Osteoblast (primary cell): ENCODE results near the gene JPH3. TPM values are rescaled to one million over a fixed set of nuclear protein-coding genes. Genes with fewer than 3 reads are reported as not detected.

Source experiments
- DNase-seq: peaks from one replicate; pipeline ENCODE4 v3.0.0; 2011; ENCODE audit warnings: low spot score, mixed read lengths; ENCODE audit not compliant: insufficient read length; ENCODE audit errors: missing footprints
- H2AFZ ChIP-seq: 2 replicates; pipeline ENCODE4 v1.6.0; 2011; ENCODE audit warnings: mild to moderate bottlenecking, low read length
- H3K27ac ChIP-seq: 2 replicates; pipeline ENCODE4 v1.5.1; 2011; ENCODE audit warnings: mild to moderate bottlenecking, low read depth, low read length, moderate library complexity
- H3K27me3 ChIP-seq: 2 replicates; pipeline ENCODE4 v1.6.0; 2012; ENCODE audit warnings: mild to moderate bottlenecking, control low read depth, inconsistent platforms, low read length, moderate library complexity; ENCODE audit not compliant: insufficient read depth
- H3K36me3 ChIP-seq: 2 replicates; pipeline ENCODE4 v1.5.1; 2011; ENCODE audit warnings: mild to moderate bottlenecking, low read length, control low read depth, moderate library complexity; ENCODE audit not compliant: insufficient read depth
- H3K4me1 ChIP-seq: 2 replicates; pipeline ENCODE4 v1.5.1; 2011; ENCODE audit warnings: mild to moderate bottlenecking, low read length, control low read depth, moderate library complexity; ENCODE audit not compliant: insufficient read depth
- H3K4me2 ChIP-seq: 2 replicates; pipeline ENCODE4 v1.6.0; 2011; ENCODE audit warnings: mild to moderate bottlenecking, low read length; ENCODE audit not compliant: insufficient read depth
- H3K4me3 ChIP-seq: fragments of 200-600 bp; sonication (generic); 3 replicates; pipeline ENCODE4 v1.5.1; 2012; ENCODE audit warnings: mild to moderate bottlenecking, low read length, inconsistent platforms; ENCODE audit not compliant: insufficient read depth
- H3K79me2 ChIP-seq: 2 replicates; pipeline ENCODE4 v1.6.0; 2012; ENCODE audit warnings: mild to moderate bottlenecking, low read length, control low read depth, inconsistent platforms; ENCODE audit not compliant: insufficient read depth
- H3K9me3 ChIP-seq: 2 replicates; pipeline ENCODE4 v1.5.1; 2011; ENCODE audit warnings: low read depth, low read length, control low read depth
- H4K20me1 ChIP-seq: 2 replicates; pipeline ENCODE4 v1.6.0; 2012; ENCODE audit warnings: mild to moderate bottlenecking, low read length, control low read depth; ENCODE audit not compliant: insufficient read depth
- total RNA-seq: library from RNA; depleted of rRNA; stranded (reverse); fragments of >200 nt; gene quantifications from 2 replicates; pipeline ENCODE4 v1.2.3, GENCODE V29; 2012
- TF ChIP-seq, protein P1 (sequence below): IDR thresholded peaks from 2 replicates; pipeline ENCODE4 v1.5.1; 2011; ENCODE audit warnings: mild to moderate bottlenecking, low read depth, low read length, moderate library complexity; ENCODE audit errors: extremely low read depth

JPH3 gene
- total RNA-seq, 1 donor, result not detected

DNA sequence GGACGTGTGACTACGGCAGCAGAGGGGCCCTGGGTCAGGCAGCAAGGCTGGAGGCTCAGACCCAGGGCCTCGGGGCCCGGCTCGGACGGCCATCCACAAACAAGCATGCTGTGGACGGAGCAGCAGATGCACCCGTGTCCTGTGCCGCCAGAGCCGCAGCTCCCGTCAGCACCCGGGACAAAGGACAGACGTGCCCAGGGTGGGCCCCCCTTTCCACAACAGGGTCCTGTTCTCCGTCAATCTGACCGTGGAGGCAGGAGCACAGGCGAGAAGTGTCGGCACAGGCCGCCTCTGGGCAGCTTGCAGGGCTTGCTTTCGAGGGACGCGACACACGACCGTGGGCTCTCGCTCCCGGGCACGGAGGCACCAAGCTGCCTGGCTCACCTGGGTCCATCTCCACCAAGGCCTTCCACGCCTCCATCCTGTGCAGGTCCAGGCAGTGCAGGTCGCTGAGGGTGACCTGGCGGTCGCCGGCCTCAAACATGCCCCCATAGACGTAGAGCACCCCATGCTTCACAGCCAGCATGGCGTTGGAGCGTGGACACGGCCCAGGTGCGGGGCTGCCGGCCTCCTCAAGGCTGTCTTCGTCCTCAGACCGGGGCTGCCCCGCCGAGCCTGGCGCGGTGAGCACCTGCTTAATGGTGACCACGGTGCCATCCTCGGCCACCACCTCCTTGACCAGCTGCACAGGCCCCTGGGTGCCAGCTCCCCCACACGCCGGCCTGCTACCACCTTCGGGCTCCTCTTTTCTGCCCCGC, 106.8 kb downstream of the JPH3 start:
- no peak for DNase-seq
- no peaks in the 10 kb centered on the region for H3K79me2 ChIP-seq
- no peak overlapping the region for H3K27ac ChIP-seq
- TF ChIP-seq, protein P1, sequence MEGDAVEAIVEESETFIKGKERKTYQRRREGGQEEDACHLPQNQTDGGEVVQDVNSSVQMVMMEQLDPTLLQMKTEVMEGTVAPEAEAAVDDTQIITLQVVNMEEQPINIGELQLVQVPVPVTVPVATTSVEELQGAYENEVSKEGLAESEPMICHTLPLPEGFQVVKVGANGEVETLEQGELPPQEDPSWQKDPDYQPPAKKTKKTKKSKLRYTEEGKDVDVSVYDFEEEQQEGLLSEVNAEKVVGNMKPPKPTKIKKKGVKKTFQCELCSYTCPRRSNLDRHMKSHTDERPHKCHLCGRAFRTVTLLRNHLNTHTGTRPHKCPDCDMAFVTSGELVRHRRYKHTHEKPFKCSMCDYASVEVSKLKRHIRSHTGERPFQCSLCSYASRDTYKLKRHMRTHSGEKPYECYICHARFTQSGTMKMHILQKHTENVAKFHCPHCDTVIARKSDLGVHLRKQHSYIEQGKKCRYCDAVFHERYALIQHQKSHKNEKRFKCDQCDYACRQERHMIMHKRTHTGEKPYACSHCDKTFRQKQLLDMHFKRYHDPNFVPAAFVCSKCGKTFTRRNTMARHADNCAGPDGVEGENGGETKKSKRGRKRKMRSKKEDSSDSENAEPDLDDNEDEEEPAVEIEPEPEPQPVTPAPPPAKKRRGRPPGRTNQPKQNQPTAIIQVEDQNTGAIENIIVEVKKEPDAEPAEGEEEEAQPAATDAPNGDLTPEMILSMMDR, result no peak
- no peaks in the 10 kb centered on the region for H3K9me3 ChIP-seq
- H3K36me3 ChIP-seq, result peaks cover 7% of the 10 kb centered on the region
- H3K4me1 ChIP-seq, result no peaks in the 10 kb centered on the region
- H2AFZ ChIP-seq, result no peak overlapping the region
- H4K20me1 ChIP-seq, result peaks cover 2% of the 10 kb centered on the region
- no peak overlapping the region for H3K4me2 ChIP-seq
- no peak overlapping the region for H3K4me3 ChIP-seq
- H3K27me3 ChIP-seq, result no peaks in the 10 kb centered on the region

DNA sequence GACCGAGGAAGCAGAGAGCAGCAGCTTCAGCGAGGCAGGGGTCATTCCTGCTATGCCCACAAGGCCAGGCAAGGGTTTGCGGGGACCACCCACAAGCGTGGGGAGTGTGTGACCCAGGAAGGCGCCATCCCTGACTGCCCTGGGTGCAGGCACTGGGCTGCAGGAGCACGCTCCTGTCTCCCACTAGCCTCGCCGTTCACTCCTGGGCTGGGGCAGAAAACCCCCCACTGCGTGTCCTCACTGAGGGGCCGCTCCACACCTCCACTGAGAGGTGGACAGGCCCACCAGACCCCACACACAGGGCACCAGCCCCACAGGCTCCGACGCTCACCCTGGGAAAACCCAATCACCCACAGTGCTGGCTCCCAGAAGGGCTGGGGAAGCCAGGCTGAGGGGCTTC, 107.4 kb downstream of the JPH3 start:
- Histone ChIP-seq H3K4me1 (no peaks in the 10 kb centered on the region), H4K20me1 (peaks cover 2% of the 10 kb centered on the region), H3K4me3 (no peak overlapping the region), H3K79me2 (no peaks in the 10 kb centered on the region), H3K36me3 (peaks cover 7% of the 10 kb centered on the region), H3K4me2 (no peak overlapping the region), H2AFZ (no peak overlapping the region), H3K27me3 (no peaks in the 10 kb centered on the region), H3K27ac (no peak overlapping the region), H3K9me3 (no peaks in the 10 kb centered on the region)
- no peak for DNase-seq
- TF ChIP-seq, protein P1, result no peak

DNA sequence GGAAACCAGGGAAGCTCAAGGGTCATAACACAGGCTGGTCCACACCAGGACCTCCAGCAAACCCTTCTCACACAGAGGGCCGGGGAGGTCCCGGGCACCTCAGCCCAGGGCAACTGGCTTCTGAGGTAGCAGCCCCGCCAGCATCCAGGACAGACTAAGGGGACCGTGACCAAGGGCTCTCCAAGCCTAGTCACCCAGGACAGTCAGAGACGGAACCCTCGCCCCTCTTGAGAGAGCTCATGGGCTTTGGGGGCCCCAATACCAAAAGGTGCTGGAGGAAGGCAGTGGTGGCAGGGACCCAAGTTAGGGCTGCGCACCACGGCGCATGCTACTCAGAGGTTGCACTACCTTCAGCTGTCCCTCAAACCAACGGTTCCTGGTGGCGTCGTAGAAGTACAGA, 108.6 kb downstream of the JPH3 start:
- no peaks in the 10 kb centered on the region for H3K27me3 ChIP-seq
- H3K4me2 ChIP-seq, result no peak overlapping the region
- H3K4me3 ChIP-seq, result no peak overlapping the region
- H3K36me3 ChIP-seq, result peaks cover 11% of the 10 kb centered on the region
- TF ChIP-seq, protein P1, result no peak
- no peak overlapping the region for H3K27ac ChIP-seq
- no peak for DNase-seq
- H3K79me2 ChIP-seq, result no peaks in the 10 kb centered on the region
- H4K20me1 ChIP-seq, result peaks cover 2% of the 10 kb centered on the region
- no peak overlapping the region for H2AFZ ChIP-seq
- H3K4me1 ChIP-seq, result no peaks in the 10 kb centered on the region
- H3K9me3 ChIP-seq, result no peaks in the 10 kb centered on the region

DNA sequence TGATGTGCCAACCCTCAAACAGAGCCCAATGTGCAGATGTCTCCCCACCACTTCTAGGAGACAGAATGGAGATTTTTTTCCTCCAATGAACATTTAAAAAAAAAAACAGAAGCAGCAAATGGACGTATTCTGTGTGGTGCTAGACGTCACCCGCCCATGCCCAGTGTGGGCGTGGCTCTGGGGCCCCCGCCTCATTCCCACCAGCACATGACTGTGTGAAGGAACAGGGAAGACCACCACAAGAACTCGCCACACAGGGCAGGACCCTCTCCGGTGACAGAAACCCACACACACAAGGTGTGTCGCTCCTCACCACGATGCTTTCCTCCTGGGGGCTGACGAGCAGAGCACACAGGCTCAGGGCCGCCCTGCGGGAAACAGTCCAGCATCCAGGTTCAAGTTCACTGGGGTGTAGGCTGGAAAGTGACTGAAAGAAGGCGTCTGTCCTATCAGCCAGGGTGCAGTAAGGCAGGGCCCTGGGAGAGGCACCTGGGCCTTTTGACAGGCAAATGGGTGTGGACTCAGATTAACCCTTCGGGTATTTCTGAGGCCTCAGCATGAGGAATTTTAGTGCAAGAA, 110.0 kb downstream of the JPH3 start:
- Histone ChIP-seq H2AFZ (no peak overlapping the region), H3K36me3 (peaks cover 11% of the 10 kb centered on the region), H4K20me1 (peaks cover 2% of the 10 kb centered on the region), H3K27ac (no peak overlapping the region), H3K79me2 (no peaks in the 10 kb centered on the region), H3K4me2 (no peak overlapping the region), H3K4me1 (no peaks in the 10 kb centered on the region), H3K9me3 (no peaks in the 10 kb centered on the region), H3K4me3 (no peak overlapping the region), H3K27me3 (no peaks in the 10 kb centered on the region)
- DNase-seq, result no peak
- TF ChIP-seq, protein P1, result no peak
